Heart right ventricle (tissue), 16 donors: ENCODE measurements around the gene DSCAM. TPM values are rescaled to one million over a fixed set of nuclear protein-coding genes. Genes with fewer than 3 reads are reported as not detected.
A peak's percentile ranks its signal among the peaks of the same experiment; 100 is the strongest.

Experiments
- ATAC-seq, 8 donors: fragments of 200-7000 bp; cut with Tn5 transposase; one replicate each; pipeline ENCODE4 v1.9.1; 2020; ENCODE audit warnings: mild to moderate bottlenecking in 8 of 8, moderate library complexity in 8 of 8, moderate number of reproducible peaks in 1 of 8
- DNase-seq, 2 donors: peaks; one replicate each; pipeline ENCODE4 v3.0.0-alpha.2; 2020
- H3K27ac ChIP-seq, 10 donors: fragments of 200-600 bp; sonication (generic) in 2 of 10; one replicate each; pipeline versions ENCODE4 v1.5.0 to v1.8.0; 2020 to 2022; ENCODE audit warnings: mild to moderate bottlenecking in 3 of 10
- H3K27me3 ChIP-seq, 7 donors: fragments of 200-600 bp; one replicate each; pipeline ENCODE4 v1.8.0; 2021 to 2022; ENCODE audit warnings: mild to moderate bottlenecking in 2 of 7
- H3K36me3 ChIP-seq, 9 donors: fragments of 200-600 bp; sonication (generic) in 1 of 9; one replicate each; pipeline versions ENCODE4 v1.5.0 to v1.8.0; 2020 to 2022; ENCODE audit warnings: mild to moderate bottlenecking in 2 of 9
- H3K4me1 ChIP-seq, 9 donors: fragments of 200-600 bp; sonication (generic) in 1 of 9; one replicate each; pipeline versions ENCODE4 v1.5.0 to v1.8.0; 2020 to 2022; ENCODE audit warnings: mild to moderate bottlenecking in 4 of 9
- H3K4me3 ChIP-seq, 10 donors: fragments of 200-600 bp; sonication (generic) in 2 of 10; one replicate each; pipeline versions ENCODE4 v1.5.0 to v1.8.0; 2020 to 2022; ENCODE audit warnings: mild to moderate bottlenecking in 7 of 10, moderate library complexity in 2 of 10
- H3K9me3 ChIP-seq, 11 donors: fragments of 200-600 bp in 10 of 11; sonication (generic) in 2 of 11; one replicate each; pipeline versions ENCODE4 v1.5.0 to v1.8.0; 2013 to 2022; ENCODE audit warnings: mild to moderate bottlenecking in 2 of 11, control low read depth in 1 of 11, moderate library complexity in 1 of 11
- CTCF ChIP-seq, 9 donors: fragments of 200-600 bp; sonication (generic) in 2 of 9; IDR thresholded peaks; one replicate each; pipeline versions ENCODE4 v1.5.0 to v1.8.0; 2021 to 2022; ENCODE audit warnings: antibody characterized with exemption in 9 of 9, mild to moderate bottlenecking in 5 of 9, moderate library complexity in 1 of 9
- WGBS, 2 donors: extraction: QIAGEN DNeasy Blood & Tissue Kit; methylation state at CpG; one replicate each; pipeline ENCODE4 v1.1.7; 2013; ENCODE audit warnings: inconsistent platforms in 1 of 2; 5-methylcytosine and 5-hydroxymethylcytosine counted together
- intact Hi-C, 10 donors: fragments of 100-400 bp; cut with DNase I; formaldehyde crosslinking; loops; one replicate each; pipeline versions ENCODE4 v1.11.1 to v1.14.2; 2022
- polyA plus RNA-seq, 2 donors: library from polyadenylated mRNA; stranded (reverse); fragments of 200-250 nt; gene quantifications; one replicate each; pipeline ENCODE4 v1.2.3, GENCODE V29; 2013
- total RNA-seq, 10 donors: library from RNA; stranded (reverse); fragmentation: NEBNext Ultra II Directional in 3 of 10; extraction: Animal tissue kit (Norgen Biotek cat#: 25700) in 3 of 10; gene quantifications; one replicate each; pipeline versions ENCODE4 v1.2.1 to v1.2.4, GENCODE V29; 2021 to 2023
- donor health status: Arrhythmogenic right ventricular cardiomyopathy.
- donor health status: ischemic (EF 13 %, LVEDD 7.1; RV severe dilation, severe dysfunction).
- donor health status: healthy with polysubstance abuse.
- donor health status: DM: no; HTN: yes; CAD: no.
- donor health status: DM: no; HTN: no; CAD: no.
- donor health status: ischemic (EF 25% LVEDD 6.9; RV normal size, moderate dysfunction).
- donor health status: ischemic (EF 25% LVEDD 5.7; RV mildly dilated, moderate dysfunction).
- donor health status: healthy.
- donor health status: DM: yes; HTN: yes; CAD: no.
- donor health status: Ischemic cardiomyopathy.
- donor health status: ischemic (EF 35%, LVEDD 5.7; RV mildly dilated, moderate dysfunction).
- donor health status: nonischemic (EF 11% LVEDD 7.7; RV severe dilation, severe dysfunction).
- donor health status: DM: yes; HTN: yes; CAD: no.
- donor health status: PGD.
- donor health status: ischemic (EF 29% LVEDD 5.4; RV normal size, mild dysfunction).
- donor health status: nonischemic (EF 23%, LVEDD 6.1; RV moderate dilation, normal function).

Gene DSCAM
- total and polyA plus RNA-seq, 12 donors = 0.03 to 0.04 TPM; not detected in 10

- no peaks in the 10 kb centered on the region for H3K36me3 ChIP-seq
- H3K4me1 ChIP-seq = peaks cover 0 to 4% (median 0%) of the 10 kb centered on the region in 9 donors
- peaks cover 6 to 90% (median 78%) of the 10 kb centered on the region in 7 donors for H3K27me3 ChIP-seq
- intact Hi-C loops = loop anchor here in 7 of 10 donors (5.0 to 10.0 kb wide), 3 partner anchors 220 to 380 kb away; no protein-coding TSS in a partner anchor
- TF ChIP-seq CTCF (IDR thresholded peaks at IDR 0.05) = no peak
- H3K27ac ChIP-seq = no peak overlapping the region
- H3K9me3 ChIP-seq = no peaks in the 10 kb centered on the region
- ATAC-seq = no peak
- no peak overlapping the region for H3K4me3 ChIP-seq
- DNase-seq = no peak
- 83 to 86% methylated on average over 5 of the region's 5 CpGs for WGBS, 2 donors
These were observed 2.0 kb downstream of the DSCAM start for GRCh38 chr21:40844935-40845334.

GRCh38 chr21:40842197-40842552 is 4.8 kb downstream of the DSCAM start:
- H3K36me3 ChIP-seq = no peaks in the 10 kb centered on the region
- no peak for TF ChIP-seq CTCF (IDR thresholded peaks at IDR 0.05)
- intact Hi-C loops = loop anchor here in 7 of 10 donors (5.0 to 10.0 kb wide), 3 partner anchors 223 to 377 kb away; no protein-coding TSS in a partner anchor
- H3K9me3 ChIP-seq = no peaks in the 10 kb centered on the region
- peaks cover 0 to 4% (median 0%) of the 10 kb centered on the region in 9 donors for H3K4me1 ChIP-seq
- WGBS, 2 donors = 45 to 48% methylated on average over 11 of the region's 11 CpGs
- no peak for ATAC-seq
- H3K27ac ChIP-seq = no peak overlapping the region
- H3K27me3 ChIP-seq = peaks cover 6 to 92% (median 74%) of the 10 kb centered on the region in 7 donors
- peak overlapping the region in 1 of 10 donors; percentile 28 for H3K4me3 ChIP-seq
- DNase-seq = no peak

GRCh38 chr21:40841524-40842196 is 5.3 kb downstream of the DSCAM start:
- ATAC-seq (peak; percentile 47 to 92 (median 78)), DNase-seq (peak; percentile 42 to 47)
- peak in 7 of 9 donors; percentile 31 to 61 (median 44) for TF ChIP-seq CTCF (IDR thresholded peaks at IDR 0.05)
- peaks cover 0 to 4% (median 0%) of the 10 kb centered on the region in 9 donors for H3K4me1 ChIP-seq
- no peaks in the 10 kb centered on the region for H3K9me3 ChIP-seq
- intact Hi-C loops = loop anchor here in 7 of 10 donors (5.0 to 10.0 kb wide), 3 partner anchors 223 to 377 kb away; no protein-coding TSS in a partner anchor
- no peaks in the 10 kb centered on the region for H3K36me3 ChIP-seq
- no peak overlapping the region for H3K27ac ChIP-seq
- 2% methylated on average over 39 of the region's 39 CpGs for WGBS, 2 donors
- peaks cover 6 to 93% (median 70%) of the 10 kb centered on the region in 7 donors for H3K27me3 ChIP-seq
- peak overlapping the region in 7 of 10 donors; percentile 4 to 39 (median 28) for H3K4me3 ChIP-seq

GRCh38 chr21:40840401-40841125 is 6.4 kb downstream of the DSCAM start:
- H3K36me3 ChIP-seq = no peaks in the 10 kb centered on the region
- DNase-seq = no peak
- WGBS, 2 donors = 72 to 79% methylated on average over 15 of the region's 15 CpGs
- ATAC-seq = no peak
- H3K4me3 ChIP-seq = no peak overlapping the region
- no peak for TF ChIP-seq CTCF (IDR thresholded peaks at IDR 0.05)
- H3K4me1 ChIP-seq = peaks cover 0 to 4% (median 0%) of the 10 kb centered on the region in 9 donors
- no peak overlapping the region for H3K27ac ChIP-seq
- intact Hi-C loops = loop anchor here in 7 of 10 donors (5.0 to 10.0 kb wide), 3 partner anchors 224 to 376 kb away; no protein-coding TSS in a partner anchor
- H3K9me3 ChIP-seq = no peaks in the 10 kb centered on the region
- peaks cover 6 to 90% (median 60%) of the 10 kb centered on the region in 7 donors for H3K27me3 ChIP-seq
